ENCODE measurements around the gene CEP55. TPM values are rescaled to one million over a fixed set of nuclear protein-coding genes. Genes with fewer than 3 reads are reported as not detected.

CEP55 gene
- polyA plus RNA-seq, 2 of the 4 experiments (the other 2 are of a cell fraction): 52.4 to 87.0 TPM

- TF ChIP-seq CTCF (IDR thresholded peaks at IDR 0.05) (no peak), JUNB (IDR thresholded peaks at IDR 0.05) (no peak), CEBPB (IDR thresholded peaks at IDR 0.05) (no peak), RARB (CRISPR knock-in tag; IDR thresholded peaks at IDR 0.05) (no peak), NR3C1 (IDR thresholded peaks at IDR 0.05) (no peak), SREBF2 (IDR thresholded peaks at IDR 0.05) (no peak), ZC3H11A (IDR thresholded peaks at IDR 0.05) (no peak), TFCP2L1 (CRISPR knock-in tag; IDR thresholded peaks at IDR 0.05) (no peak), HOXA7 (CRISPR knock-in tag; IDR thresholded peaks at IDR 0.05) (peak; percentile 61; the same call in 1 of the 2 replicates), JUN (IDR thresholded peaks at IDR 0.05) (no peak), CHD2 (IDR thresholded peaks at IDR 0.05; ENCODE audit: low read length, partially characterized antibody) (no peak), KDM1A (IDR thresholded peaks at IDR 0.05; ENCODE audit: low read depth) (no peak), MAFK (IDR thresholded peaks at IDR 0.05; ENCODE audit: partially characterized antibody) (no peak), HMGXB4 (CRISPR knock-in tag; IDR thresholded peaks at IDR 0.05; ENCODE audit: borderline replicate concordance) (peak; percentile 77), MYC (IDR thresholded peaks at IDR 0.05; ENCODE audit: borderline replicate concordance, low read length) (no peak), HOXB13 (CRISPR knock-in tag; IDR thresholded peaks at IDR 0.05; ENCODE audit: low read depth) (peak; percentile 98), CBX8 (IDR thresholded peaks at IDR 0.05) (no peak), TP53 (CRISPR knock-in tag; IDR thresholded peaks at IDR 0.05) (peak; percentile 68; the same call in 1 of the 2 replicates), BHLHE40 (IDR thresholded peaks at IDR 0.05; ENCODE audit: low read depth, low read length) (no peak), ZNF302 (CRISPR knock-in tag; IDR thresholded peaks at IDR 0.05) (peak; percentile 89), POLR2A (IDR thresholded peaks at IDR 0.05; ENCODE audit: low read length) (no peak), CHD4 (IDR thresholded peaks at IDR 0.05; ENCODE audit: borderline replicate concordance) (no peak), RFX5 (IDR thresholded peaks at IDR 0.05) (no peak), REST (IDR thresholded peaks at IDR 0.05) (no peak)
- TF ChIP-seq, protein P1, sequence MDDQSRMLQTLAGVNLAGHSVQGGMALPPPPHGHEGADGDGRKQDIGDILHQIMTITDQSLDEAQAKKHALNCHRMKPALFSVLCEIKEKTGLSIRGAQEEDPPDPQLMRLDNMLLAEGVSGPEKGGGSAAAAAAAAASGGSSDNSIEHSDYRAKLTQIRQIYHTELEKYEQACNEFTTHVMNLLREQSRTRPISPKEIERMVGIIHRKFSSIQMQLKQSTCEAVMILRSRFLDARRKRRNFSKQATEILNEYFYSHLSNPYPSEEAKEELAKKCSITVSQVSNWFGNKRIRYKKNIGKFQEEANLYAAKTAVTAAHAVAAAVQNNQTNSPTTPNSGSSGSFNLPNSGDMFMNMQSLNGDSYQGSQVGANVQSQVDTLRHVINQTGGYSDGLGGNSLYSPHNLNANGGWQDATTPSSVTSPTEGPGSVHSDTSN (IDR thresholded peaks at IDR 0.05): no peak
Measured at GRCh38 chr10:93447019-93447418, 49.4 kb upstream of the CEP55 start (continued).
